Muscle of leg (tissue), 11 donors: Measurements from ENCODE around the gene PCA3. TPM values are rescaled to one million over a fixed set of nuclear protein-coding genes. Genes with fewer than 3 reads are reported as not detected.

Source experiments
- DNase-seq: peaks from one replicate; pipeline ENCODE4 v3.0.0; 2013
- H3K27ac ChIP-seq: one replicate; pipeline ENCODE4 v1.5.1; 2013; ENCODE audit warnings: mild to moderate bottlenecking, low read length, control low read depth
- H3K27me3 ChIP-seq: one replicate; pipeline ENCODE4 v1.6.1; 2013; ENCODE audit warnings: low read length; ENCODE audit not compliant: control insufficient read depth, insufficient read depth
- H3K36me3 ChIP-seq: one replicate; pipeline ENCODE4 v1.6.1; 2013; ENCODE audit warnings: low read length; ENCODE audit not compliant: control insufficient read depth, insufficient read depth
- H3K4me1 ChIP-seq: one replicate; pipeline ENCODE4 v1.6.1; 2013; ENCODE audit warnings: low read length; ENCODE audit not compliant: control insufficient read depth, insufficient read depth
- H3K4me3 ChIP-seq: one replicate; pipeline ENCODE4 v1.5.1; 2013; ENCODE audit warnings: low read length, control low read depth
- H3K9me3 ChIP-seq: replicated peaks from 2 replicates; pipeline ENCODE4 v1.6.1; 2013; ENCODE audit warnings: low read depth, low read length; ENCODE audit not compliant: control insufficient read depth
- WGBS: methylation state at CpG from one replicate; pipeline ENCODE4 v1.1.5; 2013; ENCODE audit warnings: missing lambda C conversion rate; ENCODE audit not compliant: insufficient coverage; 5-methylcytosine and 5-hydroxymethylcytosine counted together
- polyA plus RNA-seq, 8 donors: library from polyadenylated mRNA; unstranded; fragments of 120-200 nt; gene quantifications; one replicate each; pipeline versions ENCODE4 v1.2.1 to v1.2.3, GENCODE V29; 2013; ENCODE audit warnings: inconsistent platforms in 1 of 8, low replicate concordance in 1 of 8; ENCODE audit not compliant: insufficient read length in 8 of 8, insufficient read depth in 1 of 8
- total RNA-seq: library from RNA; stranded (reverse); fragments of 120-200 nt; gene quantifications from one replicate; pipeline ENCODE4 v1.2.4, GENCODE V29; 2013

The PCA3 gene
- total and polyA plus RNA-seq, 9 donors, result 0.58 to 1.5 (median 0.79) TPM

GRCh38 chr9:76751001-76751400 is 13.2 kb upstream of the PCA3 start:
- WGBS, result 73% methylated on average over 3 of the region's 3 CpGs
- Histone ChIP-seq H3K4me1 (peaks cover 9% of the 10 kb centered on the region), H3K9me3 (no peaks in the 10 kb centered on the region), H3K27me3 (no peaks in the 10 kb centered on the region), H3K27ac (no peak overlapping the region), H3K36me3 (no peaks in the 10 kb centered on the region), H3K4me3 (no peak overlapping the region)
- DNase-seq, result peak; percentile 51

- H3K36me3 ChIP-seq, result no peaks in the 10 kb centered on the region
- H3K4me3 ChIP-seq, result no peak overlapping the region
- H3K4me1 ChIP-seq, result peaks cover 3% of the 10 kb centered on the region
- H3K9me3 ChIP-seq, result no peaks in the 10 kb centered on the region
- H3K27ac ChIP-seq, result no peak overlapping the region
- 38% methylated on average over 6 of the region's 6 CpGs for WGBS
- peak; percentile 24 for DNase-seq
- H3K27me3 ChIP-seq, result no peaks in the 10 kb centered on the region
These were observed 8.0 kb upstream of the PCA3 start for GRCh38 chr9:76756268-76756640.

- no peaks in the 10 kb centered on the region for H3K36me3 ChIP-seq
- no peak for DNase-seq
- H3K4me1 ChIP-seq, result peaks cover 3% of the 10 kb centered on the region
- H3K27me3 ChIP-seq, result no peaks in the 10 kb centered on the region
- H3K4me3 ChIP-seq, result no peak overlapping the region
- H3K9me3 ChIP-seq, result no peaks in the 10 kb centered on the region
- whole genome bisulfite sequencing, result 100% methylated on average over 1 of the region's 3 CpGs
- no peak overlapping the region for H3K27ac ChIP-seq
These were observed 7.1 kb upstream of the PCA3 start for GRCh38 chr9:76756941-76757673.

GRCh38 chr9:76758476-76758875 is 5.8 kb upstream of the PCA3 start:
- Histone ChIP-seq H3K4me1 (peaks cover 3% of the 10 kb centered on the region), H3K4me3 (no peak overlapping the region), H3K27me3 (no peaks in the 10 kb centered on the region), H3K27ac (no peak overlapping the region), H3K9me3 (no peaks in the 10 kb centered on the region), H3K36me3 (no peaks in the 10 kb centered on the region)
- no CpG with 5 or more reads among the region's 4 CpGs for WGBS
- DNase-seq, result no peak

- no peak for DNase-seq
- peaks cover 3% of the 10 kb centered on the region for H3K4me1 ChIP-seq
- 54% methylated on average over 3 of the region's 6 CpGs for WGBS
- no peaks in the 10 kb centered on the region for H3K36me3 ChIP-seq
- no peak overlapping the region for H3K4me3 ChIP-seq
- H3K27ac ChIP-seq, result no peak overlapping the region
- H3K9me3 ChIP-seq, result no peaks in the 10 kb centered on the region
- H3K27me3 ChIP-seq, result no peaks in the 10 kb centered on the region
These were observed 4.5 kb upstream of the PCA3 start for GRCh38 chr9:76759732-76760131.

- no peaks in the 10 kb centered on the region for H3K27me3 ChIP-seq
- no CpG with 5 or more reads among the region's 1 CpG for WGBS
- DNase-seq, result peak; percentile 28
- no peak overlapping the region for H3K27ac ChIP-seq
- H3K36me3 ChIP-seq, result no peaks in the 10 kb centered on the region
- H3K4me3 ChIP-seq, result no peak overlapping the region
- peaks cover 1% of the 10 kb centered on the region for H3K4me1 ChIP-seq
- no peaks in the 10 kb centered on the region for H3K9me3 ChIP-seq
These were observed 2.8 kb upstream of the PCA3 start for GRCh38 chr9:76761448-76761847.

- no peak for DNase-seq
- Histone ChIP-seq H3K4me3 (no peak overlapping the region), H3K9me3 (no peaks in the 10 kb centered on the region), H3K36me3 (no peaks in the 10 kb centered on the region), H3K27ac (no peak overlapping the region), H3K27me3 (no peaks in the 10 kb centered on the region), H3K4me1 (no peaks in the 10 kb centered on the region)
- WGBS, result 100% methylated on average over 1 of the region's 3 CpGs
These were observed 1.9 kb downstream of the PCA3 start for GRCh38 chr9:76766126-76766525.

GRCh38 chr9:76772686-76773445 is 8.6 kb downstream of the PCA3 start:
- Histone ChIP-seq H3K4me1 (no peaks in the 10 kb centered on the region), H3K36me3 (no peaks in the 10 kb centered on the region), H3K27me3 (peaks cover 2% of the 10 kb centered on the region), H3K27ac (no peak overlapping the region), H3K4me3 (no peak overlapping the region), H3K9me3 (no peaks in the 10 kb centered on the region)
- WGBS, result no CpG with 5 or more reads among the region's 5 CpGs
- DNase-seq, result peak; percentile 43

GRCh38 chr9:76784881-76785280 is 20.6 kb downstream of the PCA3 start:
- Histone ChIP-seq H3K27me3 (no peaks in the 10 kb centered on the region), H3K27ac (no peak overlapping the region), H3K4me1 (no peaks in the 10 kb centered on the region), H3K9me3 (no peaks in the 10 kb centered on the region), H3K36me3 (no peaks in the 10 kb centered on the region), H3K4me3 (no peak overlapping the region)
- DNase-seq, result no peak

- no peaks in the 10 kb centered on the region for H3K9me3 ChIP-seq
- H3K4me1 ChIP-seq, result no peaks in the 10 kb centered on the region
- H3K27ac ChIP-seq, result no peak overlapping the region
- no peaks in the 10 kb centered on the region for H3K36me3 ChIP-seq
- no peak for DNase-seq
- no peaks in the 10 kb centered on the region for H3K27me3 ChIP-seq
- H3K4me3 ChIP-seq, result no peak overlapping the region
- no CpG with 5 or more reads among the region's 1 CpG for WGBS
These were observed 21.3 kb downstream of the PCA3 start for GRCh38 chr9:76785501-76785900.
